Loucy (cell line): ENCODE data around the gene FAM124A.

Experiments used
- H2AFZ ChIP-seq: fragments of 200-600 bp; sonication (generic); 2 replicates; pipeline ENCODE4 v1.6.0; 2016; ENCODE audit warnings: antibody characterized with exemption, mild to moderate bottlenecking, low read length, moderate library complexity
- H3F3A ChIP-seq: fragments of 200-600 bp; 2 replicates; pipeline ENCODE4 v1.6.0; 2016; ENCODE audit warnings: antibody characterized with exemption, low read depth, mild to moderate bottlenecking
- H3K27me3 ChIP-seq: fragments of 200-600 bp; sonication (generic); 2 replicates; pipeline ENCODE4 v1.6.1; 2014; ENCODE audit warnings: low read length, mild to moderate bottlenecking; ENCODE audit not compliant: insufficient read depth, poor library complexity, severe bottlenecking
- H3K36me3 ChIP-seq: fragments of 200-600 bp; sonication (generic); 2 replicates; pipeline ENCODE4 v1.6.1; 2016; ENCODE audit warnings: low read length; ENCODE audit not compliant: insufficient read depth
- H3K4me1 ChIP-seq: fragments of 200-600 bp; sonication (generic); 2 replicates; pipeline ENCODE4 v1.5.1; 2014; ENCODE audit warnings: low read length, mild to moderate bottlenecking; ENCODE audit not compliant: insufficient read depth, poor library complexity, severe bottlenecking
- H3K4me2 ChIP-seq: fragments of 200-600 bp; sonication (generic); 2 replicates; pipeline ENCODE4 v1.6.0; 2014; ENCODE audit warnings: antibody characterized with exemption, low read length, low read depth, mild to moderate bottlenecking; ENCODE audit not compliant: poor library complexity, severe bottlenecking
- H3K4me3 ChIP-seq: fragments of 200-600 bp; sonication (generic); 2 replicates; pipeline ENCODE4 v1.5.1; 2014; ENCODE audit warnings: low read length, mild to moderate bottlenecking, mixed read lengths; ENCODE audit not compliant: poor library complexity, severe bottlenecking
- H3K79me2 ChIP-seq: fragments of 200-600 bp; sonication (generic); 2 replicates; pipeline ENCODE4 v1.6.1; 2014; ENCODE audit warnings: low read length; ENCODE audit not compliant: insufficient read depth
- H3K9ac ChIP-seq: fragments of 200-600 bp; sonication (generic); 2 replicates; pipeline ENCODE4 v1.6.0; 2014; ENCODE audit warnings: mild to moderate bottlenecking, low read depth, low read length, moderate library complexity; ENCODE audit not compliant: poor library complexity, severe bottlenecking
- H3K9me2 ChIP-seq: fragments of 200-600 bp; sonication (generic); replicated peaks from 2 replicates; pipeline ENCODE4 v1.6.1; 2016; ENCODE audit warnings: low read depth, low read length, mixed read lengths
- H3K9me3 ChIP-seq: fragments of 200-600 bp; sonication (generic); 2 replicates; pipeline ENCODE4 v1.6.1; 2014; ENCODE audit warnings: mild to moderate bottlenecking, antibody characterized with exemption, low read length, low read depth; ENCODE audit not compliant: insufficient read depth
- H4K20me1 ChIP-seq: fragments of 200-600 bp; sonication (generic); 2 replicates; pipeline ENCODE4 v1.6.0; 2014; ENCODE audit warnings: antibody characterized with exemption, low read length, mild to moderate bottlenecking; ENCODE audit not compliant: insufficient read depth, poor library complexity, severe bottlenecking
- EZH2phosphoT487 ChIP-seq: fragments of 200-600 bp; IDR thresholded peaks from 2 replicates; pipeline ENCODE4 v1.6.1; 2018; ENCODE audit warnings: antibody characterized with exemption, mild to moderate bottlenecking, moderate library complexity, borderline replicate concordance
- TF ChIP-seq, protein P1 (sequence below): fragments of 200-600 bp; sonication (generic); conservative IDR thresholded peaks from 2 replicates; pipeline ENCODE4 v1.5.1; 2014; ENCODE audit warnings: mild to moderate bottlenecking, antibody characterized with exemption, low read length

The FAM124A gene

DNA sequence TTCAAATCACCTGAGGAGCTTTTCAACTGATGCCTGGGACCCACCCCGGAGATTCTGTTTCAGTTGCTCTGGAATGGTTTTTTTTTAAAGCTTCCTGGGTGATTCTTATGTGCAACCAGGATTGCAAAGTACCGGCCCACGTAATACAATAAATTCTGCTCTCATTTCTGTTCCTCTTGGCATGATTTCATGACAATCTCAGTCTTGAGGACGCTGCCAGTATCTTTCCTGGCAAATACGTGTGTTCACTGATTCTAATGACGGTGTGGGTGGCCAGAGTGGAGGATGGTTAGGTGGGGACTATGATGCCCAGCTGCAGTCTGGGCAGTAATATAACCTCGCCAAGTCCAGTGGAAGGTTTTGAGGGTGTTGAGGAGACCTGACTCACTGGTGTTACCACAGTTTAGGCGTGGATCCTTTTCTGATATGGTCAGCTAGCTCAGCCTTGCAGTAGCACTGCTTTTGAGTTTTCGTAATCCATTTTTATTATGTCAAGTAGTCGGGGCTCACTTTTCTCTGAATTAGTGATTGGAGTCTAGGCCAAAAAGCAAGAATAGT lies 49.4 kb downstream of the FAM124A start:
- H4K20me1 ChIP-seq, result no peaks in the 10 kb centered on the region
- no peak for TF ChIP-seq EZH2phosphoT487
- TF ChIP-seq, protein P1, sequence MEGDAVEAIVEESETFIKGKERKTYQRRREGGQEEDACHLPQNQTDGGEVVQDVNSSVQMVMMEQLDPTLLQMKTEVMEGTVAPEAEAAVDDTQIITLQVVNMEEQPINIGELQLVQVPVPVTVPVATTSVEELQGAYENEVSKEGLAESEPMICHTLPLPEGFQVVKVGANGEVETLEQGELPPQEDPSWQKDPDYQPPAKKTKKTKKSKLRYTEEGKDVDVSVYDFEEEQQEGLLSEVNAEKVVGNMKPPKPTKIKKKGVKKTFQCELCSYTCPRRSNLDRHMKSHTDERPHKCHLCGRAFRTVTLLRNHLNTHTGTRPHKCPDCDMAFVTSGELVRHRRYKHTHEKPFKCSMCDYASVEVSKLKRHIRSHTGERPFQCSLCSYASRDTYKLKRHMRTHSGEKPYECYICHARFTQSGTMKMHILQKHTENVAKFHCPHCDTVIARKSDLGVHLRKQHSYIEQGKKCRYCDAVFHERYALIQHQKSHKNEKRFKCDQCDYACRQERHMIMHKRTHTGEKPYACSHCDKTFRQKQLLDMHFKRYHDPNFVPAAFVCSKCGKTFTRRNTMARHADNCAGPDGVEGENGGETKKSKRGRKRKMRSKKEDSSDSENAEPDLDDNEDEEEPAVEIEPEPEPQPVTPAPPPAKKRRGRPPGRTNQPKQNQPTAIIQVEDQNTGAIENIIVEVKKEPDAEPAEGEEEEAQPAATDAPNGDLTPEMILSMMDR, result no peak
- no peaks in the 10 kb centered on the region for H3K79me2 ChIP-seq
- H3K36me3 ChIP-seq, result no peaks in the 10 kb centered on the region
- no peaks in the 10 kb centered on the region for H3K4me1 ChIP-seq
- no peak overlapping the region for H3K9ac ChIP-seq
- no peaks in the 10 kb centered on the region for H3K9me2 ChIP-seq
- H3K4me3 ChIP-seq, result no peak overlapping the region
- H3K9me3 ChIP-seq, result no peaks in the 10 kb centered on the region
- H3K27me3 ChIP-seq, result no peaks in the 10 kb centered on the region
- no peaks in the 10 kb centered on the region for H3F3A ChIP-seq
- no peak overlapping the region for H3K4me2 ChIP-seq
- no peak overlapping the region for H2AFZ ChIP-seq

DNA sequence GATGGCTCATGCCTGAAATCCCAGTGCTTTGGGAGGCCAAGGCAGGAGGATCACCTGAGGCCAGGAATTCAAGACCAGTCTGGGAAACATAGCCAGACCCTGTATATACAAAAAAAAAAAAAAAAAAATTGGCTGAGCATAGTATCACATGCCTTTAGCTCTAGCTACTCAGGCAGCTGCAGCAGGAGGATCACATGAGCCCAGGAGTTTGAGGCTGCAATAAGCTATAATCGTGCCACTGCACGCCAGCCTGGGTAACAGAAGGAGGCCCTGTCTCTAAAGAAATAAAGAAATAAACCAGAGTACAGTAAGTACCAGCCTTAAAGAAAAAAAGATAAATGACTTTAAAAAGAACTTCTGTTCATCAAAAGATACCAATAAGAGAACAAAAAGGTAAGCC lies 52.9 kb downstream of the FAM124A start:
- Histone ChIP-seq H3K4me3 (no peak overlapping the region), H3K36me3 (no peaks in the 10 kb centered on the region), H3K9ac (no peak overlapping the region), H3K4me2 (no peak overlapping the region), H2AFZ (no peak overlapping the region), H4K20me1 (no peaks in the 10 kb centered on the region), H3K9me3 (no peaks in the 10 kb centered on the region), H3K4me1 (no peaks in the 10 kb centered on the region), H3K79me2 (no peaks in the 10 kb centered on the region), H3F3A (no peaks in the 10 kb centered on the region), H3K27me3 (no peaks in the 10 kb centered on the region), H3K9me2 (no peaks in the 10 kb centered on the region)
- TF ChIP-seq, protein P1, result no peak
- no peak for TF ChIP-seq EZH2phosphoT487

DNA sequence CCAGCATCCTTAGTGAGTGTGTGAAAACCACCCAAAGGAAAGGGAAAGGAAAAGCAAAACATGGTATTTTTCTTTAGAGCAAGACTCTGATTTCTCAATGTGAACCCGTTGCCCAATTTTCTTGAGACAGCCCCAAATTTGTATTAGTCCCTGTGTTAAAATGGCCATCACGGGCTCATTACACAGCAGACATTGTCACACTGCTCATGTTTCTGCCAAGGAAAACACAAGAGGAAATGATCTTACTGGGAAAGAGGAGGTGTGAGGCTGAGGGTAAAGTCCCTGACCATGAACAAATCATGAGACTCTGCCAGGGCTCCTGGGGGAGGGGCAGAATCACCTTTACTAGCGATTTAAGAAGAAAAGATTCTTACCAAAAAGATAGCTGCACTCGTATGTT lies 54.4 kb downstream of the FAM124A start:
- Histone ChIP-seq H4K20me1 (no peaks in the 10 kb centered on the region), H3K9ac (no peak overlapping the region), H3K9me3 (no peaks in the 10 kb centered on the region), H3K27me3 (no peaks in the 10 kb centered on the region), H2AFZ (no peak overlapping the region), H3K4me1 (no peaks in the 10 kb centered on the region), H3F3A (no peaks in the 10 kb centered on the region), H3K36me3 (no peaks in the 10 kb centered on the region), H3K4me2 (no peak overlapping the region), H3K79me2 (no peaks in the 10 kb centered on the region), H3K4me3 (no peak overlapping the region), H3K9me2 (no peaks in the 10 kb centered on the region)
- no peak for TF ChIP-seq EZH2phosphoT487
- TF ChIP-seq, protein P1, result no peak
